Heart right ventricle (tissue), 16 donors: ENCODE measurements around the gene RNF222. TPM values are rescaled to one million over a fixed set of nuclear protein-coding genes. Genes with fewer than 3 reads are reported as not detected.

ENCODE experiments used
- ATAC-seq, 8 donors: fragments of 200-7000 bp; cut with Tn5 transposase; one replicate each; pipeline ENCODE4 v1.9.1; 2020; ENCODE audit warnings: mild to moderate bottlenecking in 8 of 8, moderate library complexity in 8 of 8, moderate number of reproducible peaks in 1 of 8
- DNase-seq, 2 donors: peaks; one replicate each; pipeline ENCODE4 v3.0.0-alpha.2; 2020
- H3K27ac ChIP-seq, 10 donors: fragments of 200-600 bp; sonication (generic) in 2 of 10; one replicate each; pipeline versions ENCODE4 v1.5.0 to v1.8.0; 2020 to 2022; ENCODE audit warnings: mild to moderate bottlenecking in 3 of 10
- H3K27me3 ChIP-seq, 7 donors: fragments of 200-600 bp; one replicate each; pipeline ENCODE4 v1.8.0; 2021 to 2022; ENCODE audit warnings: mild to moderate bottlenecking in 2 of 7
- H3K36me3 ChIP-seq, 9 donors: fragments of 200-600 bp; sonication (generic) in 1 of 9; one replicate each; pipeline versions ENCODE4 v1.5.0 to v1.8.0; 2020 to 2022; ENCODE audit warnings: mild to moderate bottlenecking in 2 of 9
- H3K4me1 ChIP-seq, 9 donors: fragments of 200-600 bp; sonication (generic) in 1 of 9; one replicate each; pipeline versions ENCODE4 v1.5.0 to v1.8.0; 2020 to 2022; ENCODE audit warnings: mild to moderate bottlenecking in 4 of 9
- H3K4me3 ChIP-seq, 10 donors: fragments of 200-600 bp; sonication (generic) in 2 of 10; one replicate each; pipeline versions ENCODE4 v1.5.0 to v1.8.0; 2020 to 2022; ENCODE audit warnings: mild to moderate bottlenecking in 7 of 10, moderate library complexity in 2 of 10
- H3K9me3 ChIP-seq, 11 donors: fragments of 200-600 bp in 10 of 11; sonication (generic) in 2 of 11; one replicate each; pipeline versions ENCODE4 v1.5.0 to v1.8.0; 2013 to 2022; ENCODE audit warnings: mild to moderate bottlenecking in 2 of 11, control low read depth in 1 of 11, moderate library complexity in 1 of 11
- WGBS, 2 donors: extraction: QIAGEN DNeasy Blood & Tissue Kit; methylation state at CpG; one replicate each; pipeline ENCODE4 v1.1.7; 2013; ENCODE audit warnings: inconsistent platforms in 1 of 2; 5-methylcytosine and 5-hydroxymethylcytosine counted together
- intact Hi-C, 10 donors: fragments of 100-400 bp; cut with DNase I; formaldehyde crosslinking; loops; one replicate each; pipeline versions ENCODE4 v1.11.1 to v1.14.2; 2022
- polyA plus RNA-seq, 2 donors: library from polyadenylated mRNA; stranded (reverse); fragments of 200-250 nt; gene quantifications; one replicate each; pipeline ENCODE4 v1.2.3, GENCODE V29; 2013
- total RNA-seq, 10 donors: library from RNA; stranded (reverse); fragmentation: NEBNext Ultra II Directional in 3 of 10; extraction: Animal tissue kit (Norgen Biotek cat#: 25700) in 3 of 10; gene quantifications; one replicate each; pipeline versions ENCODE4 v1.2.1 to v1.2.4, GENCODE V29; 2021 to 2023
- TF ChIP-seq, protein P1 (sequence below), 9 donors: fragments of 200-600 bp; sonication (generic) in 2 of 9; IDR thresholded peaks; one replicate each; pipeline versions ENCODE4 v1.5.0 to v1.8.0; 2021 to 2022; ENCODE audit warnings: antibody characterized with exemption in 9 of 9, mild to moderate bottlenecking in 5 of 9, moderate library complexity in 1 of 9
- donor health status: Arrhythmogenic right ventricular cardiomyopathy.
- donor health status: ischemic (EF 13 %, LVEDD 7.1; RV severe dilation, severe dysfunction).
- donor health status: healthy with polysubstance abuse.
- donor health status: DM: no; HTN: yes; CAD: no.
- donor health status: DM: no; HTN: no; CAD: no.
- donor health status: ischemic (EF 25% LVEDD 6.9; RV normal size, moderate dysfunction).
- donor health status: ischemic (EF 25% LVEDD 5.7; RV mildly dilated, moderate dysfunction).
- donor health status: healthy.
- donor health status: DM: yes; HTN: yes; CAD: no.
- donor health status: Ischemic cardiomyopathy.
- donor health status: ischemic (EF 35%, LVEDD 5.7; RV mildly dilated, moderate dysfunction).
- donor health status: nonischemic (EF 11% LVEDD 7.7; RV severe dilation, severe dysfunction).
- donor health status: DM: yes; HTN: yes; CAD: no.
- donor health status: PGD.
- donor health status: ischemic (EF 29% LVEDD 5.4; RV normal size, mild dysfunction).
- donor health status: nonischemic (EF 23%, LVEDD 6.1; RV moderate dilation, normal function).

RNF222 gene
- total and polyA plus RNA-seq, 12 donors: not detected

DNA sequence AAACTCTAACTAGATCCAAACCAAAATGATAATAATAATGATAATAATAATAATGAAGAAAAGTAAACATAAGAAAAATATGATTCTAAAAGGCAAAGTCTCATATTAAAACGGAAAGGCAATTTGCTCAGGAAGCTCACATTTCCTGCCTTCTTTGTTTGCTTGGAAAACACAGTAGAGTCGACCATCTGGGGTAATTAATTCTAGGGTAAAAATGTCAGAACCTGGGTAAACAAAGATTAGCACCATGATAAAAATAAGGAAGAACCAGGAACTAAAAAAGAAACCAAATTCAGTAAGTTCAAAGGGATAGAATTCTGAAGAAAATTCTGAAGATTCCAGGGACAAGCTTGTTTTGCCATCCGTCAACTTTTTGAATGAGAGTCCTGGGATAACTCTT, 37.4 kb downstream of the RNF222 start:
- DNase-seq: no peak
- no peaks in the 10 kb centered on the region for H3K9me3 ChIP-seq
- peak overlapping the region in 1 of 10 donors; percentile 0 for H3K4me3 ChIP-seq
- peaks cover 0 to 57% (median 47%) of the 10 kb centered on the region in 9 donors for H3K4me1 ChIP-seq
- peak in 4 of 8 donors; percentile 32 to 50 (median 44) for ATAC-seq
- WGBS, 2 donors: 43 to 47% methylated on average over 3 of the region's 3 CpGs
- intact Hi-C loops: loop anchor here in 4 of 10 donors (2.0 to 10.0 kb wide), 3 partner anchors 33 to 49 kb away; partner anchors contain the start of gene ARHGEF15 (in 3 of the 4)
- peaks cover 0 to 13% (median 0%) of the 10 kb centered on the region in 9 donors for H3K36me3 ChIP-seq
- H3K27ac ChIP-seq: peak overlapping the region in 9 of 10 donors; percentile 38 to 91 (median 75)
- H3K27me3 ChIP-seq: no peaks in the 10 kb centered on the region
- TF ChIP-seq, protein P1, sequence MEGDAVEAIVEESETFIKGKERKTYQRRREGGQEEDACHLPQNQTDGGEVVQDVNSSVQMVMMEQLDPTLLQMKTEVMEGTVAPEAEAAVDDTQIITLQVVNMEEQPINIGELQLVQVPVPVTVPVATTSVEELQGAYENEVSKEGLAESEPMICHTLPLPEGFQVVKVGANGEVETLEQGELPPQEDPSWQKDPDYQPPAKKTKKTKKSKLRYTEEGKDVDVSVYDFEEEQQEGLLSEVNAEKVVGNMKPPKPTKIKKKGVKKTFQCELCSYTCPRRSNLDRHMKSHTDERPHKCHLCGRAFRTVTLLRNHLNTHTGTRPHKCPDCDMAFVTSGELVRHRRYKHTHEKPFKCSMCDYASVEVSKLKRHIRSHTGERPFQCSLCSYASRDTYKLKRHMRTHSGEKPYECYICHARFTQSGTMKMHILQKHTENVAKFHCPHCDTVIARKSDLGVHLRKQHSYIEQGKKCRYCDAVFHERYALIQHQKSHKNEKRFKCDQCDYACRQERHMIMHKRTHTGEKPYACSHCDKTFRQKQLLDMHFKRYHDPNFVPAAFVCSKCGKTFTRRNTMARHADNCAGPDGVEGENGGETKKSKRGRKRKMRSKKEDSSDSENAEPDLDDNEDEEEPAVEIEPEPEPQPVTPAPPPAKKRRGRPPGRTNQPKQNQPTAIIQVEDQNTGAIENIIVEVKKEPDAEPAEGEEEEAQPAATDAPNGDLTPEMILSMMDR (IDR thresholded peaks at IDR 0.05): no peak

DNA sequence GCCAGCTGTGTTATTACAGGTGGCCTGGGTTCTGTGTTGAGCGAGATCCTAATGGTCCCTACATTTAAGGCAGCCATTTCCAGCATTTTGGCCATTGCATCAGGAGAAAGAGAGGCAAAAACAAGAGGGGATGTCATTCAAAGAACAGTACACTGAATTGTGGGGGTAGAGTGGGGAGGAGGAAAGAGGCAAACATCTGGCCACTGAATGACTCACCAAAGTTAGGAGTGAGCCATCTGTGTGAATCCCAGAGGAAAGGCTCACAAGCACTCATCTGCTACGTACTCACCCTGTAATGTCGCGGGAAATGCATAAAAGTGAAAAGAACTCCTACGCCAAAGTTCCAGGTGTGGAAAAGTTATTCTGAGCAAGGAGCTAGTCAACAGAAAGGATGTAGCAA, 37.9 kb downstream of the RNF222 start:
- peak in 1 of 2 donors; percentile 62 for DNase-seq
- WGBS, 2 donors: 50 to 63% methylated on average over 5 of the region's 5 CpGs
- TF ChIP-seq, protein P1 (IDR thresholded peaks at IDR 0.05): no peak
- ATAC-seq: peak; percentile 60 to 93 (median 88)
- H3K36me3 ChIP-seq: peaks cover 0 to 8% (median 0%) of the 10 kb centered on the region in 9 donors
- H3K27ac ChIP-seq: peak overlapping the region in 9 of 10 donors; percentile 67 to 91 (median 75)
- H3K27me3 ChIP-seq: no peaks in the 10 kb centered on the region
- peaks cover 0 to 57% (median 45%) of the 10 kb centered on the region in 9 donors for H3K4me1 ChIP-seq
- H3K9me3 ChIP-seq: no peaks in the 10 kb centered on the region
- intact Hi-C loops: loop anchor here in 5 of 10 donors (2.0 to 10.0 kb wide), 4 partner anchors 32 to 49 kb away; partner anchors contain the start of gene ARHGEF15 (in 4 of the 5)
- peak overlapping the region in 1 of 10 donors; percentile 0 for H3K4me3 ChIP-seq

DNA sequence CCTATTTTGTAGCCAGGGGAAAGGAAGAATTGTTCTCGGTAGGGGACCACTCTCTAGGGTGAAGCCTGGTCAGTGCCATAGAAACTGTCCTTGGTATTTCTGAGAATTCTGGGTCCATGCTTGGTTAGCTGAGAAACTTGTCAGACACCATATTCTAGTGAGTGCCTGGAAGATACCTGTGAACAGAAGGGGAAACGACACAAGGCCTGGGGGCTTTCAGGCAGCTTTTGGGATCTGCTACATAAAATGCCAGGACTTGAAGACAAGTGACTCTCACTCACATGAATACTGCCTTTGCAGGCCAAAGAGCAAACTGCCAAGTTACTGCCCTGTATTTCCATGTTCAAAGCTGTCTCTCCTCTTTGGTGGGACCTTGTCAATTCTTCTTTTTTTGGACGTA, 39.7 kb downstream of the RNF222 start:
- TF ChIP-seq, protein P1 (IDR thresholded peaks at IDR 0.05): no peak
- 79 to 93% methylated on average over 3 of the region's 3 CpGs for WGBS, 2 donors
- H3K27ac ChIP-seq: peak overlapping the region in 1 of 10 donors; percentile 49
- no peak overlapping the region for H3K4me3 ChIP-seq
- intact Hi-C loops: loop anchor here in 1 of 10 donors (5.0 kb wide), 1 partner anchor 46 kb away; the partner anchor contains the start of gene ARHGEF15
- peaks cover 0 to 57% (median 41%) of the 10 kb centered on the region in 9 donors for H3K4me1 ChIP-seq
- H3K36me3 ChIP-seq: no peaks in the 10 kb centered on the region
- no peaks in the 10 kb centered on the region for H3K9me3 ChIP-seq
- no peaks in the 10 kb centered on the region for H3K27me3 ChIP-seq
- DNase-seq: no peak
- ATAC-seq: no peak

DNA sequence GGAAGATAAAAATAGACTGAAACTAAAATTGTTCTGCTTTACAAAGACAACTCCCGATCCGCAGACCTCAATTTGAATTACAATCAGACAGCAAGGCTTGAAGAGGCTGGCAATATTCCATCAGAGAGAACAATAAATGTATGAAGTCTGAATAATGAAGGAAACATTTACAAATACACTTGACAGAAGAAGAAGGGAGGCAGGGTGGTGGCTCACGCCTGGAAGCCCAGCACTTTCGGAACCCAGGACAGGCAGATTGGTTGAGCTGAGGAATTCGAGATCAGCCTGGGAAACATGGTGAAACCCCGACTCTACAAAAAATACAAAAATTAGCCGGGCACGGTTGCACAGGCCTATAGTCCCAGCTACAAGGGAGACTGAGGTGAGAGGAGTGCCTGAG, 43.4 kb downstream of the RNF222 start:
- Histone ChIP-seq H3K9me3 (no peaks in the 10 kb centered on the region), H3K27ac (peak overlapping the region in 4 of 10 donors; percentile 4 to 55 (median 49)), H3K4me3 (peak overlapping the region in 1 of 10 donors; percentile 0), H3K4me1 (peaks cover 0 to 23% (median 6%) of the 10 kb centered on the region in 9 donors), H3K36me3 (no peaks in the 10 kb centered on the region), H3K27me3 (no peaks in the 10 kb centered on the region)
- DNase-seq (no peak), ATAC-seq (peak in 2 of 8 donors; percentile 29 to 35)
- TF ChIP-seq, protein P1 (IDR thresholded peaks at IDR 0.05): no peak
- 56 to 59% methylated on average over 8 of the region's 8 CpGs for WGBS, 2 donors
- intact Hi-C loops: no loop called here
